ENCODE data around the gene C5orf52.
"Not testable (repeated sequence)": the region's sequence is repeated elsewhere in the genome, so short reads cannot be mapped to it uniquely, and the experiment has no call there.

- TF ChIP-seq CTCF (conservative IDR thresholded peaks at IDR 0.05 in 1 of 2, IDR thresholded peaks at IDR 0.05 in 1 of 2; ENCODE audit: extremely low read depth in 1 of 2, insufficient read depth in 1 of 2, low read depth in 1 of 2, low read length in 2 of 2); EZH2 (IDR thresholded peaks at IDR 0.05; ENCODE audit: borderline replicate concordance, low read length): not testable (repeated sequence)
Observed at GRCh38 chr5:157727858-157728257, 56.5 kb downstream of the C5orf52 start.
